SK-N-MC (cell line): ENCODE results near the gene ABCA8.

Experiments
- DNase-seq: peaks from one replicate; pipeline ENCODE4 v3.0.0-alpha.2; 2011; ENCODE audit warnings: low read depth, low spot score
- H3K27ac ChIP-seq: fragments of 200-600 bp; sonication (generic); 2 replicates; pipeline ENCODE4 v1.5.1; 2016; ENCODE audit warnings: mixed run types
- H3K36me3 ChIP-seq: fragments of 200-600 bp; sonication (generic); 2 replicates; pipeline ENCODE4 v1.6.1; 2017; ENCODE audit warnings: antibody characterized with exemption, low read length, mixed read lengths; ENCODE audit not compliant: insufficient read depth
- H3K4me3 ChIP-seq: fragments of 200-600 bp; sonication (generic); 2 replicates; pipeline ENCODE4 v1.5.1; 2016
- H3K9ac ChIP-seq: fragments of 200-600 bp; sonication (generic); 2 replicates; pipeline ENCODE4 v1.8.0; 2017; ENCODE audit warnings: mixed run types, mixed read lengths; ENCODE audit not compliant: insufficient read length
- H3K9me3 ChIP-seq: fragments of 200-600 bp; sonication (generic); 2 replicates; pipeline ENCODE4 v1.6.1; 2017; ENCODE audit warnings: low read depth, mild to moderate bottlenecking, antibody characterized with exemption, low read length, moderate library complexity, mixed read lengths
- EZH2 ChIP-seq: fragments of 200-600 bp; sonication (generic); IDR thresholded peaks from one replicate; pipeline ENCODE4 v1.6.1; 2017; ENCODE audit warnings: antibody characterized with exemption
- FOXP2 ChIP-seq: optimal IDR thresholded peaks from 2 replicates; pipeline ENCODE3; 2011; ENCODE audit warnings: mild to moderate bottlenecking, moderate library complexity; ENCODE audit not compliant: insufficient read depth; ENCODE audit errors: extremely low read length, control extremely low read depth
- POLR2AphosphoS5 ChIP-seq: IDR thresholded peaks from 2 replicates; pipeline ENCODE4 v1.6.1; 2012; ENCODE audit warnings: mild to moderate bottlenecking, low read depth, low read length, borderline replicate concordance

ABCA8 gene

DNA sequence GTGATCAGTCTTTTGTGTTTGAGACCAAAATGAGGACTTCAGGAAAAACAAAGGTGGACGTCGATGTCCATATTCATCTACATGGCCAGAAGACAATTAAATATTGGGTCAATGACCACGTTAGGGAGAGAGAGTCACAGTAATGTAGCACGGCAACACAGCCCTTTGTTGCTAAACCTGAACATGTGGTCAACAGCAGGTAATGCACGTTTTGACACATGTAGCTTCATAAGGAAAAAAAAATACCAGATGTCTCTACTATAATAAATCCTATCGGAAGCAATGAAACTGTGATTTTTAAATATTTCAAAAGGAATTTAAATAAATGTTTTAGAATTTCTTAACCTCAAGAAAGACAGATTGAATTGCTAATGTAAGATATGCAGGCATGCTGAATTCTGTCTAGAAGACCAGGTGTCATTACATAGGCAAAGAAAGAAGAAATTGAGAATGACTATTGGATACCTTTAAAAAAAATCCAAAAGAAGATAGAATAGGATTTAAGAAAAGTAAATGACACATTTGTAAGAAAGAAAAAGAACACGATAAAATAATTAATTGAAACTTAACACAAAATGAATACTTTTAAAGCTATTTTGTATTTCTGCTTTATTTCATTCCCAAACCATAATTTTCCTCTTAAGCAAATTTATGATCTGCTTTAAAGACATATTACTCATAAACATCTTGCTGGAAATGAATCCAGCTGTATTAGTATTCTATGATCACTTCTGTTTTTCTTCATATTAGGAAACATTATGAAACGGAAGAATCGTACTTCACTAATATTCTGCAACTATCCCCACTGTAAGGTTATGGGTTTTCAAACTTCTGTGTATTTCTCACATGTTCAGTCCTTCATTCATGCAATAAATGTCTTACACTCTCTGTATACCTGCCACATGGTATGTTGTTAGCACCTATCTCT lies 30.1 kb downstream of the ABCA8 start:
- Histone ChIP-seq H3K9ac (no peak overlapping the region), H3K4me3 (no peak overlapping the region), H3K27ac (no peak overlapping the region), H3K9me3 (no peaks in the 10 kb centered on the region), H3K36me3 (no peaks in the 10 kb centered on the region)
- no peak for TF ChIP-seq POLR2AphosphoS5
- no peak for TF ChIP-seq FOXP2
- TF ChIP-seq EZH2, result no peak
- no peak for DNase-seq

DNA sequence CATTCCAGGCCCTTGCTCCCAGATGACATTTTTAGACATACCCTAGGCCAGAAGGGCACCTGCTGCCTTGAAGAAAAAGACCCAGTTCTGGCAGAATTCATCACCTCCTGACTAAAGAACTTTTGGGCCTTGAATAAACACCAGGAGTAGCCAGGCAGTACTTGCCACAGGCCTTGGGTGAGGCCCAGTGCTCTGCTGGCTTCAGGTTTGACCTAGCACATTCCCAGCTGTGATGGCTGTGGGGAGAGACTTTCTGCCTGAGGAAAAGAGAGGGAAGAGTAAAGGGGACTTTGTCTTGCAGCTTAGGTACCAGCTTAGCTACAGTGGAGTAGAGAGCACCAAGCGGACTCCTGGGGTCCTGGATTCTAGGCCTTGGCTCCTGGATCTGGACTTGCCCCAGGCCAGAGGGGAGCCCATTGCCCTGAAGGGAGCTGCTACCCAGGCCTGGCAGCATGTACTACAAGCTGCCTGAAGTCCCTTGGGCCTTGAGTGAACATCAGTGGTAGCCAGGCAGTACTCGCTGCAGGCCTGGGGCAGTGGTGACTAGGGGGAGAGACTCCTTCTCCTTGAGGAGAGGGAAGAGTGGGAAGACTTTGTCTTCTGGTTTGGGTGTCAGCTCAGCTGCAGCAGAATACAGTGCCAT lies 44.3 kb downstream of the ABCA8 start:
- DNase-seq, result no peak
- no peaks in the 10 kb centered on the region for H3K36me3 ChIP-seq
- H3K9me3 ChIP-seq, result no peaks in the 10 kb centered on the region; the same call in none of the 2 replicates
- H3K4me3 ChIP-seq, result no peak overlapping the region
- no peak overlapping the region for H3K9ac ChIP-seq
- H3K27ac ChIP-seq, result no peak overlapping the region
- no peak for TF ChIP-seq EZH2
- TF ChIP-seq POLR2AphosphoS5, result no peak
- TF ChIP-seq FOXP2, result no peak

DNA sequence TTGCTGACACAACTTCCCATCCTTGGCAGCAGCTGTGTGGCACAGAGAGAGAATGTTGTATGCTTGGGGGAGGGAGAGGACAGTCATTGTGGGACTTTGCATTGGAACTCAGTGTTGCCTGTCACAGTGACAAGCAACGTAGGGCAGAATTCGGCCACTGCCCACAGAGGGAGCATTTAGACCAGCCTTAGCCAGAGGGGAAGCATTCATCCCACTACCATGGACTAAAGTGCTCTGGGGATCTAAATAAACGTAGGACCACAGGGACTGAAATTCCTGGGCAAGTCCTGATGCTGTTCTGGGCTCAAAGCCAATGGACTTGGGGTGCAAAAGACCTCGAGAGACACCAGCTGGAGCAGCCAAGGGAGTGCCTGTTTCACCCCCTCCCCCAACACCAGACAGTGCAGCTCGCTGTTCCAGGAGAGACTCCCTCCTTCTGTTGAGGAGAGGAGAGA lies 44.9 kb downstream of the ABCA8 start:
- H3K36me3 ChIP-seq, result no peaks in the 10 kb centered on the region
- no peak for DNase-seq
- H3K27ac ChIP-seq, result no peak overlapping the region
- H3K9me3 ChIP-seq, result no peaks in the 10 kb centered on the region; the same call in 1 of the 2 replicates
- no peak overlapping the region for H3K9ac ChIP-seq
- H3K4me3 ChIP-seq, result no peak overlapping the region
- TF ChIP-seq FOXP2, result no peak
- TF ChIP-seq POLR2AphosphoS5, result no peak
- TF ChIP-seq EZH2, result no peak

DNA sequence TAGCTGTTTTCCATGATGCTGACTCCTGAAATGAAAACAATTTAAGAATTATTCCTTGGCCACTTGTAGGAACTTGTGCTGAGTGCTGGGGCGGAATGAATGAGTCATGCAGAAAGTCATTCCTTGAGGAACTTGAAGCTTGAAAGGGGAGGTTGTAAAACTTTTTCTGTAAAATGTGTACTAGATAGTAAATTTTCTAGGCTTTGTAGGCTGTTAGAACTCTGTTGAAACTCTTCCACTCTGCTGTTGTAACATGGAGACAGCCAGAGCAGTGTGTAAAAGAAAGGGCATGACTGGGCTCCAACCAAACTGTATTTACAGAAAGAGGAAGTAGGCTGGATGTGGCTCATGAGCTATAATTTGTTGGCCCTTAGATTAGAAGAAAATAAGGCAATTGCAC lies 46.1 kb downstream of the ABCA8 start:
- TF ChIP-seq POLR2AphosphoS5, result no peak
- Histone ChIP-seq H3K4me3 (peak overlapping the region; percentile 53), H3K27ac (peak overlapping the region; percentile 92), H3K36me3 (no peaks in the 10 kb centered on the region), H3K9ac (peak overlapping the region; percentile 35), H3K9me3 (no peaks in the 10 kb centered on the region)
- peak; percentile 35 for DNase-seq

DNA sequence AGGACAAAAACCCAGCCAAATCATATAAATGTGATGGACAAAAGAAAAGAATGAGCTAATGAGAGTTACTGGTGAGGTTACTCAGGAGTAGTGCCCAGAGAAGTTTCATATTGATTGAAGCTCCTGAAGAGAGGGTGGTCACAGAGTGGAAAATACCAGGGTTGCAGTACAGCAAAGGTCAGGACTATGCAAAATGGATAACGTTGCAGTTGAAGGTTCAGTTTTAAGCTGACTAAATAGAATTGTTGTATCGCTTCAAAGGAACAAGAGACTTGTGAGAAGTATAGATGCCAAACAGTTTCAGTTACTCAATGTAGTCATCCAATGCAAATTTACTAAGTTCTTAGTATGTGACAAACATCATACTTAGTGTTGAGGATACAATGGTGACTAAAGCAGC lies 47.1 kb downstream of the ABCA8 start:
- Histone ChIP-seq H3K36me3 (no peaks in the 10 kb centered on the region), H3K27ac (peak overlapping the region; percentile 92; the same call in 1 of the 2 replicates), H3K9me3 (no peaks in the 10 kb centered on the region), H3K4me3 (no peak overlapping the region), H3K9ac (no peak overlapping the region)
- no peak for DNase-seq
- TF ChIP-seq POLR2AphosphoS5, result no peak
- no peak for TF ChIP-seq EZH2
- TF ChIP-seq FOXP2, result no peak

DNA sequence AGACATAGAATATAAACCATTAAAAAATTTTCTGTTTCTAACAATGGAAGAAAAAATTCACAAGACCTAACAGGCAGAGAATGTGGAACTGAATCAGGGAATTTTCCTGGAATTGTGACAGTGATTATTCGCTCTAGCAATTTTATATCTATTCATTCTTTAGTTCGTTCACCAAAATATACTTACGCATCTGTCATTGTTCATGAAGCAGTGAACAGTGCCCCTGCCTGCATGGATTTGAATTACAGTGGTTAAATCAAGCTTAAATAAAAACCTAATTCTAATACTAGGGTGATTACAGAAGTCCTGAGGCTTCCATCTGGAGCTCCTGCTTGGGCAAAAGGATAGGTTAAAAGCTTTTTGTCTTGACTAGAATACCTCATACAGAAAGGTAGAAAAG lies 48.6 kb downstream of the ABCA8 start:
- H3K9me3 ChIP-seq, result no peaks in the 10 kb centered on the region
- no peak overlapping the region for H3K9ac ChIP-seq
- no peaks in the 10 kb centered on the region for H3K36me3 ChIP-seq
- TF ChIP-seq EZH2, result no peak
- TF ChIP-seq FOXP2, result no peak
- TF ChIP-seq POLR2AphosphoS5, result no peak
- DNase-seq, result no peak
- no peak overlapping the region for H3K4me3 ChIP-seq
- H3K27ac ChIP-seq, result no peak overlapping the region

DNA sequence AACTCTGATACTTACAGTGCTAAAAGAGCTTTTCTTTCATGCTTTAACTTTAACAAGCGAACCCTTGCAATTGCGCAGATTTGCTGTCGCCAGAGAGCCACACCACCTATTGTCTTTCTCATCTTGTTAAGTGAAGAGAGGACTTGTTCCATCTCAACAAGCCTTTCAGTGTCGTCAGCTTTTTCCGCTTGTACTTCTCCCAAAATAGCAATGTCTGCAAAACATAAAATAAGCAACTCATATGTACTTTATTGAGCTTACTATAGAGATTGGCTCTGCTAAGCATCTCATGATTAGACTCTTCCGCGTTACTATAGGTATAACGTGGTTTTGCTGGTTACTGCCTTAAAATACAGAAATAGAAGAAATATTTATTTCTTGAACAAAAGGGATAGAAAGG lies 51.9 kb downstream of the ABCA8 start:
- H3K9me3 ChIP-seq, result no peaks in the 10 kb centered on the region
- TF ChIP-seq POLR2AphosphoS5, result no peak
- TF ChIP-seq FOXP2, result no peak
- TF ChIP-seq EZH2, result no peak
- H3K27ac ChIP-seq, result no peak overlapping the region
- H3K4me3 ChIP-seq, result no peak overlapping the region
- no peak overlapping the region for H3K9ac ChIP-seq
- no peaks in the 10 kb centered on the region for H3K36me3 ChIP-seq
- no peak for DNase-seq

DNA sequence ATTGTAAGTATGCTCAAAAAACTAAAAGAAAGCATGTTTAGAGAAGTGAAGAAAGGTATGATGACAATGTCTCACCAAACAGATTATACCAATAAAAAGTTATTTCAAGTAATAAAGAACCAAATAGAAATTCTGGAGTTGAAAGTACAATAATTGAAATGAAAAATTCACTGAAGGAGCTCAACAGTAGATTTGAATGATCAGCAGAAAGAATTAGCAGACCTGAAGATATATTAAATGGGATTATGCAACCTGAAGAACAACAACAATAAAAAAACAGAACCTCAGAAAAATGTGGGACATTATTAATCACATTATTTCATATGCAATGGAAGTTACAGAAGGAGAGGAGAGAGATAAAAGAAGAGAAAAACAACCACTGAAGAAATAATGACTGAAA lies 57.6 kb downstream of the ABCA8 start:
- no peaks in the 10 kb centered on the region for H3K36me3 ChIP-seq
- no peak for TF ChIP-seq EZH2
- no peak for TF ChIP-seq POLR2AphosphoS5
- TF ChIP-seq FOXP2, result no peak
- H3K4me3 ChIP-seq, result no peak overlapping the region
- H3K9ac ChIP-seq, result no peak overlapping the region
- DNase-seq, result no peak
- H3K9me3 ChIP-seq, result no peaks in the 10 kb centered on the region
- no peak overlapping the region for H3K27ac ChIP-seq
